Erythroblast (primary cell): Measurements from ENCODE around the gene ADNP.

ENCODE experiments used
- GATA1 ChIP-seq: IDR thresholded peaks from 2 replicates; pipeline ENCODE4 v1.6.1; 2011; ENCODE audit warnings: low read depth, mild to moderate bottlenecking, control low read depth, low read length, moderate library complexity
- POLR2A ChIP-seq: IDR thresholded peaks from 2 replicates; pipeline ENCODE4 v1.6.1; 2011; ENCODE audit warnings: mild to moderate bottlenecking, low read length

DNA sequence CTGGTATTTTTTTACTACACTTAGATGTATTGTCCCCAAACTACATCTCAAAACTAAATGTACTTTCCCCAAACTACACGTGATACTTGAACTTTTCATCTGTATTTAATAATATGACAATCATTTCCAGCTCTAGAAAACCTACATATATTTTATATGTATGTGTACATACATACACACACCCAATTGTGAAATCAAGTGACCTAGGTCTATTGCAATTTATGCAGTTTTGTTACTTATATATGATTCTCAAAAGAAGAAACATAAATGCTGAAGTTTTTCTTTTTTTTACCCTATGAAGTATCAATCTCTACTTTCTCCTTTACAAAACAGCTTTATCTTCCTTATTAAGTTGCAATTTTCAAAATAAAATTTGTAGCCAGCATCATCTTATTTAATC is 4.7 kb downstream of the ADNP start:
- TF ChIP-seq POLR2A = no peak
- TF ChIP-seq GATA1 = no peak
